AG08396 (cell line): ENCODE results near the gene TMPRSS6.

Experiments used
- DNase-seq: peaks from one replicate; pipeline ENCODE4 v3.0.0; 2012; ENCODE audit warnings: low spot score, mixed read lengths

TMPRSS6 gene

GRCh38 chr22:37109242-37109917 is at the start of gene TMPRSS6:
TSS of gene TMPRSS6 (minus strand) at chr22:37109713. CDS start at chr22:37103417, 6,296 bp downstream.
- no peak for DNase-seq

DNA sequence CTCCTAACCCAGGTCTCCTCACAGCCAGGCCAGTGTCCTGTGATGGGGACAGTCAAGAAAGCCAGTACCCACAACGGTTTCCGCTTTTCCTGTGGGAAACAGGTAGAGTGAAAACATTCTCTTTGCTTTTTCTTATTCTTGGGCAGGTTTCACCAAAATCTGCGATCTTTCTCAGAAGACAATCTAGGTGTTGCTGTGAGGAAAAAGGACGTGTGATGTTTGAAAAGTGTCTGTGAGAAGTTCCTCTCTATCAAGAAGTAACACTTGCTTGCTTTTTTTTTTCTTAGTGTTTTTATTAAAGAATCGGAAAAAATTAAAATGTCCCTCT is 49.4 kb upstream of the TMPRSS6 start:
- no peak for DNase-seq

- DNase-seq = no peak
Observed at GRCh38 chr22:37157516-37158285, 48.2 kb upstream of the TMPRSS6 start.

GRCh38 chr22:37156686-37157435 is 47.3 kb upstream of the TMPRSS6 start:
- DNase-seq = no peak

DNA sequence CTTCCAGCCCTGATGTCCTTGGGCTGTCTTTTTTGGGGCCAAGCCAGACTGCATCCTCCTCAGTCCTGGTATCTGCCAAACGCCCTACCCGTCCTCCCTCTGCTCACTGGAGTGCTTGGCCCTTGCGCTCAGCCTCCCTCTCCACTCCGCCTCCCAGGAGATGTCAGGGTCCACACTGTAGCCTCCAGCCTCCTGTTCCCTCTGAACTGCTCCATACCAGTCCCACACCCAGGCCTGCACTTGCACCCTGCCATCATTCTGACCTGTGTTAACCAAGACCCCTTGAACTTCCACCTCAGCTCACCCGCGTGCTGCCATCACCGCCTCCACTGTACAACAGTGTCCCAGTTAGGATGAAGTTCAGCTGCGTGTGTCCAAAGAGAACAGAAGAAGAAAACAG is 46.5 kb upstream of the TMPRSS6 start:
- DNase-seq = no peak

GRCh38 chr22:37154925-37155712 is 45.6 kb upstream of the TMPRSS6 start:
- DNase-seq = no peak

GRCh38 chr22:37153901-37154300 is 44.4 kb upstream of the TMPRSS6 start:
- no peak for DNase-seq

- DNase-seq = no peak
Observed at GRCh38 chr22:37151401-37151800, 41.9 kb upstream of the TMPRSS6 start.

- DNase-seq = no peak
Observed at GRCh38 chr22:37150701-37151100, 41.2 kb upstream of the TMPRSS6 start.

GRCh38 chr22:37148742-37149665 is 39.5 kb upstream of the TMPRSS6 start:
- no peak for DNase-seq

GRCh38 chr22:37148031-37148651 is 38.6 kb upstream of the TMPRSS6 start:
- DNase-seq = no peak

DNA sequence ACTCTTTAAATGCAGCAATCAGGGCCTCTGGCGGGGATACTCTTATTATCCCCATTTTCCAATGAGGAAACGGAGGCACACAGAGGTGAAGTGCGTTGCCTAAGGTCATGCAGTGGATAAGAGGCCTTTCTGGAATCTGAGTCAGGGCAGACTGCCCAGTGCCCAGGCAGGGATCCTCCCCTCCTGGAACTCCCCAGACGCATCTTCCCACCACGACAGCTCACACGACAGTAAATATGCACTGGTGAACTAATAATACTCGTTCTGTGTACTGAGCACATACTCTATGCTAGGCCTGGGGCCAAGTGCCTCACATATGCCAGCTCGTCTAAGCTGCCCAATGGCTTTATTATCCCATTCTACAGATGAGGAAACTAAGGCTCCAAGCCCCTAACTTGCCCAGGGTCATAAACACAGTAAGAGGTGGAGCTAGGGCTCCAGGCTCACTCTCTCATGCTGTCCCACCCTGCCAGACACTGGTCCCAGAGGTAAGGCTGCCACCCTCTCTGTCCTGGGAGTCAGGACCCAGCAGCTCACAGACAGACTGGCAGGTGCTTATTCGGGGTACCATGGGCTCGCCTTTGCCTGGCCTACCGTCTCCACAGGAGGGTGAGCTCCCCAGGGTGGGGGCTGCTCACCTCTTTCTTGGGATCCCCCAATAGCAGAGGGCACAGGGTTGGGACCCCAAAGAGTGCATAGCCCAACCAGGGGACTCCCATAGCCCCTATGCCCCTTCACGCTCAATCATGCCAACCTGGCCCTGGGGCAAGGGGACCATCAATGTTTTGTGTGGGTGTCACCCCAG is 37.9 kb upstream of the TMPRSS6 start:
- no peak for DNase-seq

GRCh38 chr22:37146507-37147180 is 37.1 kb upstream of the TMPRSS6 start:
- DNase-seq = no peak

DNA sequence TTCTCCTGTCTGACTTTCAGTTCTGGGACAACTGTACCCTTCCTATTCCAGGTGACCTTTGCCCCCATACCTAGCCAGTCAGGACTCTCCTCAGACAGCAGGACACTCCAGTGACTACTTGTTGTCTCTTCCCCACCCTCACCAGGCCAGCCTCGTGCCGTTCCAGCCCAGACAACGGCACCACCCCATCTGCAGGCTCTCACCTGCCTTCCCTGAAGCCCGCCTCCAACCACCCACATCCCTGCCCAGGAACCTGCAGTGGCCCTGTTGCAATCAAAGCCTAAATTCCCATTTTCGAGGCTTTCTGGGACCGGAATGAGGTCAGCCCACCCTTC is 36.5 kb upstream of the TMPRSS6 start:
- DNase-seq = no peak

GRCh38 chr22:37145180-37146050 is 35.9 kb upstream of the TMPRSS6 start:
- no peak for DNase-seq

DNA sequence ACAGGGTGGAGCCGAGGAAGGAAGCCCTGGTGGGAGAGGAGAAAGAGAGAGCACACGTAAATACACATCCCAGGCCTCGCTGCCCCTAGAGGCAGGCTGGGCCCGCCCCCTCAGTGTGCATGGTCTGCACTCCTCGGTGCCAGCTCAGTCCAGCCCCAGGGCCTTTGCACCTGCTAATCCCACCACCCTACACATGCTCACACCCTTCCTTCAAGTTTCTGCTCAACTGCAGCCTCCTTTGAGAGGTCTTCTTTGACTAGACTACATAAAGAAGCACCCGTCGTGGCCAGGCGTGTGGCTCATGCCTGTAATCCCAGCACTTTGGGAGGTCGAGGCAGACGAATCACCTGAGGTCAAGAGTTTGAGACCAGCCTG is 34.7 kb upstream of the TMPRSS6 start:
- DNase-seq = no peak

GRCh38 chr22:37141971-37142370 is 32.5 kb upstream of the TMPRSS6 start:
- no peak for DNase-seq

DNA sequence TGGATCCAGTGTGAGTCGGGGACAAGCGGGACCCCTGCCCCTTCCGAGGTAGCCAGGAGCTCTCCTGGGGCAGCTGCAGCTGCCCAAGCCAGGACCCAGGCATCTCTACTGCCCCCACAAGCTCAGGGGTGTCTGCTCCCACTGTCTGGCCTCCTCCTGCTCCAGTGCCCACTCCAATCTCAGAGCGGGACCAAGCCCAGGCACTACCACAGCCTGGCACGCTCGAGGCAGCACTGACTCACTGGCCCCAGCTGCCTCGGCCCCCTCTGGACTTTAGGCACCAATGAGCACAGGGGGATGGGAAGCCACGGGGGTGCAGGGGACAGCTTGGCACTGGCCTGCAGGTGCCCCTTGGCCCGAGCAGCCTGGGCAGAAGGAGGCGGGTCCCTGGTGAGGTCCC is 32.0 kb upstream of the TMPRSS6 start:
- DNase-seq = no peak
